Body of pancreas (tissue), 4 donors: Measurements from ENCODE around the gene NLRP4.

Experiments
- CTCF ChIP-seq, 7 experiments: fragments of 450-650 bp in 4 of 7; fragments of 200-600 bp in 3 of 7; sonication (generic) in 3 of 7; IDR thresholded peaks; one replicate each; pipeline ENCODE4 v1.5.1; 2016 to 2019; ENCODE audit warnings: antibody characterized with exemption in 7 of 7
- POLR2A ChIP-seq, 3 donors: fragments of 450-650 bp; IDR thresholded peaks; one replicate each; pipeline ENCODE4 v1.6.1; 2016; ENCODE audit warnings: antibody characterized with exemption in 3 of 3, mild to moderate bottlenecking in 2 of 3

GRCh38 chr19:55913643-55914268, 77.4 kb downstream of the NLRP4 start:
- no peak for TF ChIP-seq POLR2A (IDR thresholded peaks at IDR 0.05)
- no peak for TF ChIP-seq CTCF (IDR thresholded peaks at IDR 0.05)
